HUES64 (cell line): ENCODE results near the gene LRP1.

Experiments
- H3K27ac ChIP-seq: 2 replicates; pipeline ENCODE4 v1.7.0; 2013; ENCODE audit warnings: low read depth, low read length, inconsistent platforms
- H3K27me3 ChIP-seq: 2 replicates; pipeline ENCODE4 v1.6.1; 2013; ENCODE audit warnings: mild to moderate bottlenecking, low read length; ENCODE audit not compliant: insufficient read depth
- H3K36me3 ChIP-seq: 2 replicates; pipeline ENCODE4 v1.6.1; 2013; ENCODE audit warnings: mild to moderate bottlenecking, low read length; ENCODE audit not compliant: insufficient read depth
- H3K4me1 ChIP-seq: 2 replicates; pipeline ENCODE4 v1.6.1; 2013; ENCODE audit warnings: mild to moderate bottlenecking, low read length, moderate library complexity; ENCODE audit not compliant: insufficient read depth
- H3K4me3 ChIP-seq: 2 replicates; pipeline ENCODE4 v1.5.1; 2013; ENCODE audit warnings: mild to moderate bottlenecking, low read length, moderate library complexity
- H3K9ac ChIP-seq: 2 replicates; pipeline ENCODE4 v1.6.1; 2013; ENCODE audit warnings: mild to moderate bottlenecking, low read depth, low read length
- H3K9me3 ChIP-seq: 2 replicates; pipeline ENCODE4 v1.6.1; 2013; ENCODE audit warnings: low read depth, low read length; ENCODE audit not compliant: insufficient read depth
- WGBS: fragments of 150-250, 120-280 bp; methylation state at CpG from one replicate; pipeline ENCODE4 v1.1.7; 2013; ENCODE audit warnings: missing lambda C conversion rate; 5-methylcytosine and 5-hydroxymethylcytosine counted together

The LRP1 gene

GRCh38 chr12:57224278-57224972 is 96.1 kb downstream of the LRP1 start:
- no peak overlapping the region for H3K27ac ChIP-seq
- H3K4me1 ChIP-seq, result peaks cover 18% of the 10 kb centered on the region
- no peak overlapping the region for H3K9ac ChIP-seq
- H3K36me3 ChIP-seq, result no peaks in the 10 kb centered on the region
- peaks cover 96% of the 10 kb centered on the region for H3K27me3 ChIP-seq
- no peaks in the 10 kb centered on the region for H3K9me3 ChIP-seq
- no peak overlapping the region for H3K4me3 ChIP-seq
- 60% methylated on average over 30 of the region's 30 CpGs for WGBS

- 28% methylated on average over 61 of the region's 61 CpGs for WGBS
- Histone ChIP-seq H3K27me3 (peaks cover 89% of the 10 kb centered on the region), H3K9ac (no peak overlapping the region), H3K36me3 (no peaks in the 10 kb centered on the region), H3K4me3 (peak overlapping the region; percentile 16; the same call in 1 of the 2 replicates), H3K9me3 (no peaks in the 10 kb centered on the region), H3K4me1 (peaks cover 13% of the 10 kb centered on the region), H3K27ac (no peak overlapping the region)
Measured at GRCh38 chr12:57224973-57225679, 96.8 kb downstream of the LRP1 start.

DNA sequence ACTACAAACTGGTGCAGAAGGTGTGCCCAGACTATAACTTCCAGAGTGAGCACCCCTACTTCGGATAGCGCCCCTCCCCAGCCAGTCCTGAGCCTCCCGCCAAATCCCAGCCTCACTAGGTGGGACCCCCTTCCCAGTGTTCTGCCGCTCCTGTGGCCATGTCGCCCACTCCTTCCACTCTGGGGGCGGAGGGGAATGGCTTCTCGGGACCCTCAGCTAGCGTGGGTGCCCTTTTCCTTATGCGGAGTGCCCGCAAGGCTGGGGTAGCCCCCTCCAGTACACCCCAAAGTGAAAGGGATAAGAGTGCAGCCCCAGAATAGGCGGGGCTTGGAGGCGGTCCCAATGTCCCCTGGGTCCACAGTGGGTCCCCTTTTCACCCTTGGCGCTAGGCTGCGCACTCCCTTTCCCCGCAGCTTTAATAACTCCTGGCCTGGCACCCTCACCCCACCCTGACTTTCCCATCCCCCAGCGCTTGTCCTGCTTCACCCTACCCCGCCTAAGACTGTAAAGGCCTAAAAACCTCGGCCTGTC is 97.5 kb downstream of the LRP1 start:
- H3K4me3 ChIP-seq, result peak overlapping the region; percentile 16; the same call in 1 of the 2 replicates
- H3K9ac ChIP-seq, result no peak overlapping the region
- 45% methylated on average over 18 of the region's 18 CpGs for WGBS
- peaks cover 18% of the 10 kb centered on the region for H3K4me1 ChIP-seq
- peaks cover under 1% of the 10 kb centered on the region; the same call in 1 of the 2 replicates for H3K36me3 ChIP-seq
- no peak overlapping the region for H3K27ac ChIP-seq
- H3K9me3 ChIP-seq, result no peaks in the 10 kb centered on the region
- H3K27me3 ChIP-seq, result peaks cover 83% of the 10 kb centered on the region

- no peak overlapping the region for H3K27ac ChIP-seq
Measured at GRCh38 chr12:57226588-57227314, 98.5 kb downstream of the LRP1 start.

GRCh38 chr12:57227315-57228115 is 99.2 kb downstream of the LRP1 start:
- Histone ChIP-seq H3K27me3 (peaks cover 66% of the 10 kb centered on the region), H3K4me3 (peak overlapping the region; percentile 50), H3K9me3 (no peaks in the 10 kb centered on the region), H3K4me1 (peaks cover 16% of the 10 kb centered on the region), H3K36me3 (peaks cover 18% of the 10 kb centered on the region), H3K27ac (no peak overlapping the region), H3K9ac (no peak overlapping the region)
- 41% methylated on average over 7 of the region's 8 CpGs for WGBS

More at GRCh38 chr12:57226588-57227314, 98.5 kb downstream of the LRP1 start:
- H3K27me3 ChIP-seq, result peaks cover 73% of the 10 kb centered on the region
- H3K4me1 ChIP-seq, result peaks cover 20% of the 10 kb centered on the region
- 2% methylated on average over 23 of the region's 35 CpGs for WGBS
- no peak overlapping the region for H3K9ac ChIP-seq
- H3K4me3 ChIP-seq, result peak overlapping the region; percentile 50
- H3K9me3 ChIP-seq, result no peaks in the 10 kb centered on the region
- H3K36me3 ChIP-seq, result peaks cover 11% of the 10 kb centered on the region

DNA sequence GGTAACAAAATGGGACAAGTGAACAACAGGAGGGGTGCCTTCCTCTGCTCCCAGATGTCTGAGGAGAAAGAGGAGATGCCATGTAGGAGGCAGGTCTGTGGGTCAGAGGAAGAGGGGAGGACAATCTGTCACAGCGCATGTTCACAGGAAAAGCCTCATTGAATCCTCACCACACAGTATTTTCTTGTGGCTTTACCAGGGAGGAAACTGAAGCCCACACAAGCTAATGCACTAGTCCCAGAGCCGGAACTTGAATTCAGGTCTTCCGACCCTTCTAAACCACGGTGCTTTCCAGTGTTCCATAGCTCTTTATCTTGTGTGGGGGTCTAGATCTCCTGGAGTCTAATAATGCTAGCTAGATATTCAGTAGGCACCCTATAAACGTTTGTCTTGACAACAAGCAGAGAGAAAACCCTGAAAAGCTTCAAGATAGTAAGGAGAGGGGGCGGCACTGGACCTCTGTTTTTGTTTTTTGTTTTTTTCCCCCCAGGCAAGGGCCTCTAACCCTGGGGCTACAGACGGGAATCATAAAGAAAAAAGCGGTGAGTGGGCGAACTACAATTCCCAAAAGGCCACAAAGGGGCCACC is 100.9 kb downstream of the LRP1 start:
- H3K4me3 ChIP-seq, result peak overlapping the region; percentile 86
- 29% methylated on average over 9 of the region's 9 CpGs for WGBS
- H3K27ac ChIP-seq, result no peak overlapping the region; the same call in 1 of the 2 replicates
- no peaks in the 10 kb centered on the region for H3K9me3 ChIP-seq
- peaks cover 16% of the 10 kb centered on the region for H3K4me1 ChIP-seq
- H3K9ac ChIP-seq, result peak overlapping the region; percentile 97
- peaks cover 35% of the 10 kb centered on the region for H3K36me3 ChIP-seq
- peaks cover 49% of the 10 kb centered on the region for H3K27me3 ChIP-seq

GRCh38 chr12:57229634-57230380 is 101.5 kb downstream of the LRP1 start, which contains the start of gene SHMT2:
SHMT2 (plus strand) TSS chr12:57229711; CDS start chr12:57229779, 68 bp downstream.
- peak within 1 kb of the TSS; percentile 97 for H3K9ac ChIP-seq
- H3K27ac ChIP-seq, result peak within 1 kb of the TSS; percentile 93
- under 1% methylated on average over 41 of the region's 42 CpGs for WGBS
- H3K4me1 ChIP-seq, result peaks cover 16% of the 10 kb centered on the region
- H3K36me3 ChIP-seq, result peaks cover 40% of the 10 kb centered on the region
- H3K9me3 ChIP-seq, result no peaks in the 10 kb centered on the region
- H3K4me3 ChIP-seq, result peak within 1 kb of the TSS; percentile 86
- peaks cover 44% of the 10 kb centered on the region for H3K27me3 ChIP-seq

DNA sequence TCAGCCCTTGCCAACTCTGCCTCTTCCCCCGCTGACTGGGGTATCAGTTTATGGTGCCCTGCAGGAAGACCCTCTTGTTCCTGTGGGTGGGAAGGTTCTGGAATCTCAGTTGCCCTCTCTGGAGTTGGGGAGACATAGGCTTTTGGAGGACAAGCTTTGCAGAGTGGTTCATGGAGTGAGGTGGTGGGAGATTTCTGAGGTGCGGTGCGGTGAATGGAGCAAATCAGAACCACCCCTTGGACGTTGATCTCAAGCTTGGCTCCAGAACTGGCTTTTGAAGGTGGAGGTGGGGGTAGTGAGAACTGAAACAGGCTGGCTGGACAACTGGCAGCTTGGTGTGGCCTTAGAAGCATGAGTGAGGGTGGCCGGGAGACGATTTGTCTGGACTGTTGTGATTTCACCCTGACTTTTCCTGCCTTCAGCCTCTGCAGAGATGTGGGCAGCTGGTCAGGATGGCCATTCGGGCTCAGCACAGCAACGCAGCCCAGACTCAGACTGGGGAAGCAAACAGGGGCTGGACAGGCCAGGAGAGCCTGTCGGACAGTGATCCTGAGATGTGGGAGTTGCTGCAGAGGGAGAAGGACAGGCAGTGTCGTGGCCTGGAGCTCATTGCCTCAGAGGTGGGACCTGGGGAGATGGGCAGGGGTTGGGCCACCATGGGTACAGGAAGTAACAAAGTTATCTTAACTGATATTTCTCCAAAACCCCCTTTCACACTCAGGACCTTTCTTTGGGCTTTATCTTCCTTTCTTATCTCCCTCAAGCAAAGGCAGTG is 102.3 kb downstream of the LRP1 start:
- Histone ChIP-seq H3K9ac (peak overlapping the region; percentile 97), H3K36me3 (peaks cover 40% of the 10 kb centered on the region), H3K4me3 (peak overlapping the region; percentile 86), H3K9me3 (no peaks in the 10 kb centered on the region), H3K27me3 (peaks cover 44% of the 10 kb centered on the region), H3K4me1 (peaks cover 16% of the 10 kb centered on the region), H3K27ac (peak overlapping the region; percentile 93)
- 56% methylated on average over 10 of the region's 10 CpGs for WGBS

DNA sequence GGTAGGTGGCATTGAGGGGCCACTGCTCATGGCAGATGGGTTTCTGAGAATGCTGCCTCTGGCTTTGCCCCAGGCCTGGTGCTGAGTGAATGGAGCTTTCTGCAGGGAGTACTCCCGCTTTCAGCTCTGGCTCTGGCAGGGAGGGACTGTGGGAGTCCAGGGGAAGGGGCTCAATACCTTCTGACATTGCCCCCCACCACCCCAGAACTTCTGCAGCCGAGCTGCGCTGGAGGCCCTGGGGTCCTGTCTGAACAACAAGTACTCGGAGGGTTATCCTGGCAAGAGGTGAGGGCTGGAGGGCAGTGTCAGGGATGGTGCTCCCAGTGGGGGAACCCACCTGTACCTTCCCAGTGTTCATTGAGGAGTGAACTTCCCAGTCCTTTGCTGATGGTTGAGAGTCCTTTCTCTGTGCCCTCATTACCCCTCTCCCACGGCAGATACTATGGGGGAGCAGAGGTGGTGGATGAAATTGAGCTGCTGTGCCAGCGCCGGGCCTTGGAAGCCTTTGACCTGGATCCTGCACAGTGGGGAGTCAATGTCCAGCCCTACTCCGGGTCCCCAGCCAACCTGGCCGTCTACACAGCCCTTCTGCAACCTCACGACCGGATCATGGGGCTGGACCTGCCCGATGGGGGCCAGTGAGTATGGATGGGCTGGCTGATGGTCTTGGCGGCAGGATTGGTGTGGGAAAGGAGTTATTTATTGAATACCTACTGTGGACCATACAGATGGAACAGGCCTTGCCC is 103.2 kb downstream of the LRP1 start:
- H3K4me1 ChIP-seq, result peaks cover 16% of the 10 kb centered on the region
- H3K27me3 ChIP-seq, result peaks cover 44% of the 10 kb centered on the region
- H3K9ac ChIP-seq, result peak overlapping the region; percentile 97; the same call in 1 of the 2 replicates
- WGBS, result 92% methylated on average over 12 of the region's 13 CpGs
- H3K9me3 ChIP-seq, result no peaks in the 10 kb centered on the region
- H3K4me3 ChIP-seq, result peak overlapping the region; percentile 86; the same call in 1 of the 2 replicates
- no peak overlapping the region for H3K27ac ChIP-seq
- H3K36me3 ChIP-seq, result peaks cover 40% of the 10 kb centered on the region
